IMR-90 (cell line): ENCODE results near the gene DPP10. TPM values are rescaled to one million over a fixed set of nuclear protein-coding genes. Genes with fewer than 3 reads are reported as not detected.

Source experiments
- ATAC-seq: fragments of 200-7000 bp; cut with Tn5 transposase; 2 replicates; pipeline ENCODE4 v1.9.1; 2020; ENCODE audit warnings: low read depth, mild to moderate bottlenecking, moderate library complexity
- BruUV-seq: library from RNA; stranded (reverse); fragments of 400-500 nt; replicated peaks from 2 replicates; lab custom pipeline; 2021; lab: Mats Ljungman, UMichigan
- CTCF ChIA-PET: fragments of 300-600 bp; formaldehyde crosslinking; extraction: SDS; loops from one replicate; lab custom pipeline; 2021; ENCODE audit warnings: antibody characterized with exemption; lab: Yijun Ruan, JAX
- POLR2A ChIA-PET: fragments of 300-600 bp; sonication (Branson Sonifier 250); formaldehyde crosslinking; loops from one replicate; lab custom pipeline; 2022; ENCODE audit warnings: antibody characterized with exemption; ENCODE audit not compliant: unreplicated experiment; lab: Charles Lee
- DNase-seq: peaks from one replicate; pipeline ENCODE4 v3.0.0; 2013
- H2AFZ ChIP-seq: replicated peaks from 2 replicates; pipeline ENCODE3; 2013; ENCODE audit warnings: low read length, mild to moderate bottlenecking; ENCODE audit not compliant: poor library complexity
- H2AK5ac ChIP-seq: 2 replicates; pipeline ENCODE4 v1.6.1; 2013; ENCODE audit warnings: low read depth, low read length, inconsistent platforms
- H2AK9ac ChIP-seq: replicated peaks from 2 replicates; pipeline ENCODE3; 2013; ENCODE audit warnings: mild to moderate bottlenecking, low read depth, low read length, moderate library complexity; ENCODE audit not compliant: poor library complexity
- H2BK120ac ChIP-seq: 2 replicates; pipeline ENCODE4 v1.6.1; 2013; ENCODE audit warnings: low read depth, low read length, inconsistent platforms
- H2BK15ac ChIP-seq: 3 replicates; pipeline ENCODE4 v1.6.1; 2013; ENCODE audit warnings: low read depth, low read length, inconsistent platforms
- H2BK20ac ChIP-seq: 2 replicates; pipeline ENCODE4 v1.6.1; 2013; ENCODE audit warnings: low read depth, mild to moderate bottlenecking, inconsistent platforms, low read length, moderate library complexity
- H2BK5ac ChIP-seq: 2 replicates; pipeline ENCODE4 v1.6.1; 2013; ENCODE audit warnings: mild to moderate bottlenecking, low read depth, low read length, inconsistent platforms; ENCODE audit not compliant: poor library complexity, severe bottlenecking
- H3K14ac ChIP-seq: replicated peaks from 2 replicates; pipeline ENCODE4 v1.6.1; 2013; ENCODE audit warnings: low read depth, low read length, inconsistent platforms
- H3K18ac ChIP-seq: 2 replicates; pipeline ENCODE4 v1.6.1; 2013; ENCODE audit warnings: low read depth, low read length, control low read depth
- H3K23ac ChIP-seq: 2 replicates; pipeline ENCODE4 v1.6.1; 2013; ENCODE audit warnings: low read depth, low read length, inconsistent platforms
- H3K27ac ChIP-seq: 2 replicates; pipeline ENCODE4 v1.5.1; 2013; ENCODE audit warnings: mild to moderate bottlenecking, control low read depth, low read length; ENCODE audit not compliant: insufficient read depth
- H3K27me3 ChIP-seq: 2 replicates; pipeline ENCODE4 v1.6.1; 2013; ENCODE audit warnings: low read length; ENCODE audit not compliant: control insufficient read depth, insufficient read depth
- H3K36me3 ChIP-seq: 2 replicates; pipeline ENCODE4 v1.6.1; 2013; ENCODE audit warnings: low read length, mixed read lengths; ENCODE audit not compliant: control insufficient read depth, insufficient read depth
- H3K4ac ChIP-seq: 2 replicates; pipeline ENCODE4 v1.6.1; 2013; ENCODE audit warnings: low read depth, low read length, inconsistent platforms
- H3K4me1 ChIP-seq: 2 replicates; pipeline ENCODE4 v1.6.1; 2013; ENCODE audit warnings: low read length, mixed read lengths; ENCODE audit not compliant: control insufficient read depth, insufficient read depth
- H3K4me2 ChIP-seq: 2 replicates; pipeline ENCODE4 v1.6.1; 2013; ENCODE audit warnings: low read depth, mild to moderate bottlenecking, control low read depth, low read length, moderate library complexity
- H3K4me3 ChIP-seq: 2 replicates; pipeline ENCODE4 v1.5.1; 2013; ENCODE audit warnings: low read depth, mild to moderate bottlenecking, control low read depth, low read length, moderate library complexity; ENCODE audit not compliant: insufficient read depth
- H3K56ac ChIP-seq: 2 replicates; pipeline ENCODE4 v1.6.1; 2013; ENCODE audit warnings: low read length, inconsistent platforms; ENCODE audit not compliant: insufficient read depth; ENCODE audit errors: extremely low read depth
- H3K79me1 ChIP-seq, 2 experiments: 2 replicates each; pipeline ENCODE4 v1.6.1; 2013; ENCODE audit warnings: low read length in 2 of 2, inconsistent platforms in 1 of 2, low read depth in 1 of 2
- H3K9ac ChIP-seq: 2 replicates; pipeline ENCODE4 v1.6.1; 2013; ENCODE audit warnings: low read depth, low read length, control low read depth
- H3K9me1 ChIP-seq: 2 replicates; pipeline ENCODE4 v1.6.1; 2013; ENCODE audit warnings: low read length, inconsistent platforms; ENCODE audit not compliant: insufficient read depth
- H3K9me3 ChIP-seq: 2 replicates; pipeline ENCODE4 v1.6.1; 2013; ENCODE audit warnings: low read length; ENCODE audit not compliant: control insufficient read depth, insufficient read depth
- H4K20me1 ChIP-seq: 2 replicates; pipeline ENCODE4 v1.6.1; 2013; ENCODE audit warnings: low read length, inconsistent platforms; ENCODE audit not compliant: insufficient read depth
- H4K5ac ChIP-seq: 2 replicates; pipeline ENCODE4 v1.6.1; 2013; ENCODE audit warnings: mild to moderate bottlenecking, low read depth, low read length, control low read depth
- H4K8ac ChIP-seq, 2 experiments: 2 replicates each; pipeline ENCODE4 v1.6.1; 2013; ENCODE audit warnings: low read depth in 2 of 2, low read length in 2 of 2, control low read depth in 1 of 2, inconsistent platforms in 1 of 2
- H4K91ac ChIP-seq: 2 replicates; pipeline ENCODE4 v1.6.1; 2013; ENCODE audit warnings: low read depth, low read length, inconsistent platforms; ENCODE audit not compliant: insufficient read depth
- BHLHE40 ChIP-seq: fragments of 150-350 bp; IDR thresholded peaks from 2 replicates; pipeline ENCODE4 v1.6.1; 2016; ENCODE audit warnings: mild to moderate bottlenecking, low read depth, low read length
- CHD1 ChIP-seq: IDR thresholded peaks from 2 replicates; pipeline ENCODE4 v1.6.1; 2012; ENCODE audit warnings: low read depth, low read length, improper control_type of control experiment
- FOS ChIP-seq: fragments of 150-350 bp; IDR thresholded peaks from 2 replicates; pipeline ENCODE4 v1.6.1; 2016; ENCODE audit warnings: low read depth, low read length
- MAZ ChIP-seq: IDR thresholded peaks from 2 replicates; pipeline ENCODE4 v1.6.1; 2012; ENCODE audit warnings: low read depth, mild to moderate bottlenecking, low read length, improper control_type of control experiment, moderate library complexity, borderline replicate concordance
- POLR2A ChIP-seq: IDR thresholded peaks from 2 replicates; pipeline ENCODE4 v1.6.1; 2012; ENCODE audit warnings: mild to moderate bottlenecking, low read depth, low read length
- WGBS, 2 experiments: methylation state at CpG; one replicate each; pipeline versions ENCODE4 v1.1.5 to v1.1.7; 2013; ENCODE audit warnings: missing lambda C conversion rate in 2 of 2; ENCODE audit not compliant: insufficient read length in 1 of 2; ENCODE audit errors: extremely low coverage in 2 of 2; 5-methylcytosine and 5-hydroxymethylcytosine counted together
- dilution Hi-C: fragments of 300-500 bp; cut with HindIII; formaldehyde crosslinking; loops from one replicate; pipeline ENCODE4 v1.14.3; 2018; ENCODE audit warnings: low sequenced_read_pairs; ENCODE audit not compliant: unreplicated experiment
- in situ Hi-C: fragments of 300-500 bp; cut with MboI; formaldehyde crosslinking; loops from 3 replicates; pipeline ENCODE4 v1.14.3; 2019; ENCODE audit warnings: low sequenced_read_pairs, inconsistent platforms, mixed read lengths
- intact Hi-C: fragments of 100-400 bp; cut with micrococcal nuclease; formaldehyde crosslinking; loops from 2 replicates; pipeline ENCODE4 v1.10.0; 2022
- polyA plus RNA-seq, 3 experiments: library from polyadenylated mRNA; depleted of rRNA; stranded (reverse); fragments of >200 nt; gene quantifications; 2 replicates each; pipeline ENCODE4 v1.2.3, GENCODE V29; 2012; ENCODE audit warnings: low replicate concordance in 1 of 3
- total RNA-seq: library from RNA; depleted of rRNA; stranded (reverse); fragments of >200 nt; gene quantifications from 2 replicates; pipeline ENCODE4 v1.2.3, GENCODE V29; 2012

Gene DPP10
- total and polyA plus RNA-seq, 2 of the 4 experiments (the other 2 are of a cell fraction): not detected

GRCh38 chr2:114450639-114451038 lies 8.2 kb downstream of the DPP10 start:
- H4K8ac ChIP-seq: no peak overlapping the region
- H2AK9ac ChIP-seq: no peak overlapping the region
- H3K18ac ChIP-seq: no peak overlapping the region
- no peak overlapping the region for H3K4ac ChIP-seq
- no peaks in the 10 kb centered on the region for H3K27me3 ChIP-seq
- ChIA-PET POLR2A (no interaction called here), CTCF (no interaction called here)
- H3K4me2 ChIP-seq: no peak overlapping the region
- H3K9me3 ChIP-seq: no peaks in the 10 kb centered on the region; the same call in 1 of the 2 replicates
- H4K5ac ChIP-seq: no peak overlapping the region
- BruUV-seq: no TSS peak
- H3K36me3 ChIP-seq: no peaks in the 10 kb centered on the region
- no peaks in the 10 kb centered on the region for H4K20me1 ChIP-seq
- intact Hi-C loops (no loop called here), in situ Hi-C loops (no loop called here), dilution Hi-C loops (no loop called here)
- H3K9ac ChIP-seq: no peak overlapping the region
- H2BK15ac ChIP-seq: no peak overlapping the region
- H3K4me1 ChIP-seq: no peaks in the 10 kb centered on the region
- DNase-seq (no peak), ATAC-seq (no peak)
- no peak overlapping the region for H3K4me3 ChIP-seq
- WGBS, 2 experiments: no CpG with 5 or more reads among the region's 2 CpGs
- H3K14ac ChIP-seq: no peak overlapping the region
- no peak overlapping the region for H2AFZ ChIP-seq
- no peaks in the 10 kb centered on the region for H3K9me1 ChIP-seq
- H2BK120ac ChIP-seq: no peak overlapping the region
- H3K79me1 ChIP-seq: no peaks in the 10 kb centered on the region
- no peak overlapping the region for H4K91ac ChIP-seq
- no peak overlapping the region for H3K56ac ChIP-seq
- H2BK5ac ChIP-seq: no peak overlapping the region
- TF ChIP-seq FOS (no peak), CHD1 (no peak), MAZ (no peak), BHLHE40 (no peak), POLR2A (no peak)
- H3K27ac ChIP-seq: no peak overlapping the region
- no peak overlapping the region for H2BK20ac ChIP-seq
- no peak overlapping the region for H3K23ac ChIP-seq
- H2AK5ac ChIP-seq: no peak overlapping the region
